PC-9 (cell line): ENCODE data around the gene BAHD1.

ENCODE experiments used
- EZH2 ChIP-seq: fragments of 200-600 bp; sonication (generic); IDR thresholded peaks from 2 replicates; pipeline ENCODE4 v1.8.0; 2017; ENCODE audit warnings: antibody characterized with exemption, low read depth
- TF ChIP-seq, protein P1 (sequence below): fragments of 200-600 bp; sonication (generic); conservative IDR thresholded peaks from 2 replicates; pipeline ENCODE4 v1.6.1; 2017; ENCODE audit warnings: mixed run types, antibody characterized with exemption, mild to moderate bottlenecking, moderate library complexity

GRCh38 chr15:40413036-40413435 lies 27.7 kb upstream of the BAHD1 start:
- TF ChIP-seq, protein P1, sequence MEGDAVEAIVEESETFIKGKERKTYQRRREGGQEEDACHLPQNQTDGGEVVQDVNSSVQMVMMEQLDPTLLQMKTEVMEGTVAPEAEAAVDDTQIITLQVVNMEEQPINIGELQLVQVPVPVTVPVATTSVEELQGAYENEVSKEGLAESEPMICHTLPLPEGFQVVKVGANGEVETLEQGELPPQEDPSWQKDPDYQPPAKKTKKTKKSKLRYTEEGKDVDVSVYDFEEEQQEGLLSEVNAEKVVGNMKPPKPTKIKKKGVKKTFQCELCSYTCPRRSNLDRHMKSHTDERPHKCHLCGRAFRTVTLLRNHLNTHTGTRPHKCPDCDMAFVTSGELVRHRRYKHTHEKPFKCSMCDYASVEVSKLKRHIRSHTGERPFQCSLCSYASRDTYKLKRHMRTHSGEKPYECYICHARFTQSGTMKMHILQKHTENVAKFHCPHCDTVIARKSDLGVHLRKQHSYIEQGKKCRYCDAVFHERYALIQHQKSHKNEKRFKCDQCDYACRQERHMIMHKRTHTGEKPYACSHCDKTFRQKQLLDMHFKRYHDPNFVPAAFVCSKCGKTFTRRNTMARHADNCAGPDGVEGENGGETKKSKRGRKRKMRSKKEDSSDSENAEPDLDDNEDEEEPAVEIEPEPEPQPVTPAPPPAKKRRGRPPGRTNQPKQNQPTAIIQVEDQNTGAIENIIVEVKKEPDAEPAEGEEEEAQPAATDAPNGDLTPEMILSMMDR: no peak
- TF ChIP-seq EZH2: no peak
